NK-92 (cell line): Measurements from ENCODE around the gene TRIM41.
"Not testable (repeated sequence)": the region's sequence is repeated elsewhere in the genome, so short reads cannot be mapped to it uniquely, and the experiment has no call there.

Source experiments
- DNase-seq: peaks from one replicate; lab custom pipeline; 2025; ENCODE audit not compliant: unreplicated experiment; lab: John Stamatoyannopoulos, UW

TRIM41 gene

DNA sequence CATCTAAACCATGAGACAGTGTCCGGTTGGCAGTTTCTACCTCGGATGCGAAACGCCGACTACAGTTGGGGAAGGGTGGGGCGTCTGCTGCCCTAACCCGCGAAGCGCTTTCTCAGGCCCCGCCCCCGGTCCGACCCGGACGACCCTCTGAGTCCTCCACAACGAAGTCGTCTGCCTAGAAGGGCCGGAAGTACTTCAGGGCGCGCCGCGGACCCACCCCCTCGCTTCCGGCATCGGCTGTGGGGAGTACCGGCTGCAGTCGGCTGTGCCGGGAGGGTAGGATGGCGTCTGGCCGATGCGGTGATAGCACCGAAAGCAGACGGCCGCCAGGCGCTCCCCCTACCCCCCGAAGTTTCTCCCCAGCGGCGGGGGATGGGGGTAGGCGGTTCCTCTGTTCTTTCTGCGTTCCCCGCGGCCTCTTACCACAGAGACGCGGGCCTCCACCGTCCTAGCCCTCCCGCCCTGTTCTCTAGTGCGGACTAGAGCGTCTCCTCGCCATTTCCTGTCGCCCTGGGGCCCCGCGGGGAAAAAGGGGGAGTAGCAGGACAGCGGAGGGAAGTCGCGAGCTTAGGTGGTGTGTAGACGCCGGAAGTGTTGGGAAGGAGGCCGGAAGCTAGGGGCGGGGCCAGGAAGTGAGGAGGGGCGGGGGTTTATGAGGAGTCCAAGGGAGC lies at the start of gene TRIM41:
TRIM41 (plus strand) TSS at position 224 of the 671 bp plus-strand sequence. CDS start 719 bp downstream, outside the sequence.
- DNase-seq: no peak

GRCh38 chr5:181173420-181174342 lies 49.4 kb upstream of the TRIM41 start:
- DNase-seq: no peak

- no peak for DNase-seq
These were observed 46.7 kb upstream of the TRIM41 start for GRCh38 chr5:181176254-181176952.

- not testable (repeated sequence) for DNase-seq
These were observed 45.5 kb upstream of the TRIM41 start for GRCh38 chr5:181177559-181177958.

GRCh38 chr5:181181650-181182565 lies 41.2 kb upstream of the TRIM41 start:
- no peak for DNase-seq

DNA sequence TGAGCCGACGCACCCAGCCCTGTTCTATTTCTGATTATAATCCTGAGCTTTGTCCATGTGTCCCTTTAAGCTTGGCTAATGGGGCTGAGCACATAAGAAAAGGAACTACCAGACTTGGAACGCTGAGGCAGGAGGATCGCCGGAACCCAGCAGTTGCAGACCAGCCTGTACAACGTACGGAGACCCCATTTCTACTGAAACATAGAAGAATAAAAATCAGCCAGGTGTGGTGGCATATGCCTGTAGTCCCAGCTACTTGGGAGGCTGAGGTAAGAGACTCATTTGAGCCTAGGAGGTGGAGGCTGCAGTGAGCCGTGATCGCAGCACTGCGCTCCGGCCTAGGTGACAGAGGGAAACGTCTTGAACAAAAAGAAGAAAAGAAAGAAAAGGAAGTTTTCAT lies 40.4 kb upstream of the TRIM41 start:
- no peak for DNase-seq

DNA sequence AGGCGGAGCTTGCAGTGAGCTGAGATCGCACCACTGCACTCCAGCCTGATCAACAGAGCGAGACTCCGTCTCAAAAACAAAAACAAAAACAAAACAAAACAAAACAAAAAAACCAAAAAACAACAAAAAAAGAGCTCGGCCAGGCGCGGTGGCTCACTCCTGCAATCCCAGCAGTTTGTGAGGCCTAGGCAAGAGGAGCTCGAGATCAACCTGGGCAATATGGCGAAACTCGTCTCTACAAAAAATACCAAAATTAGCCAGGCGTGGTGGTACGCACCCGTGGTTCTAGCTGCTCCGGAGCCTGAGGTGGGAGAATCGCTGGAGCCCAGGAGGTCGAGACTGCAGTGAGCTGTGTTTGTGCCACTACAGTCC lies 38.2 kb upstream of the TRIM41 start:
- DNase-seq: no peak

DNA sequence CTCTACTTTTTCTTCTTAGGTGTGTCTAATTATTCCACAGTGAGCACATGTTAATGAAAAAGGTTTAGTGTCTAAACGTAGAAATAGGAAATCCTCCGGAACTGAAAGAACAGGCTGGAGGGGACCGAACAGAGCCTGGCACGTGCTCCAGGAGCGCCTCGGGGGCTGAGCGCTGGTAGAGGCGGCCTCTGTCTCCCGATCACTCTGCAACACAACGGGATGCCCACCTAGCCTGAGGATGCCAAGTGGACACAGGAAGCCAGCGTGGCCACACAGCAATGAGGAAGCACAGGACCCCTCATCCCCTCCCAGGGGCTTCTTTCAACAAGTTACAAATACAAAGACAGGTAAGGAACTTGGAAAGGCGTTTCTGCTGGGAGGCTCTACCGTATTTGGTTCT lies 37.5 kb upstream of the TRIM41 start:
- no peak for DNase-seq

GRCh38 chr5:181186022-181186421 lies 37.1 kb upstream of the TRIM41 start:
- no peak for DNase-seq

DNA sequence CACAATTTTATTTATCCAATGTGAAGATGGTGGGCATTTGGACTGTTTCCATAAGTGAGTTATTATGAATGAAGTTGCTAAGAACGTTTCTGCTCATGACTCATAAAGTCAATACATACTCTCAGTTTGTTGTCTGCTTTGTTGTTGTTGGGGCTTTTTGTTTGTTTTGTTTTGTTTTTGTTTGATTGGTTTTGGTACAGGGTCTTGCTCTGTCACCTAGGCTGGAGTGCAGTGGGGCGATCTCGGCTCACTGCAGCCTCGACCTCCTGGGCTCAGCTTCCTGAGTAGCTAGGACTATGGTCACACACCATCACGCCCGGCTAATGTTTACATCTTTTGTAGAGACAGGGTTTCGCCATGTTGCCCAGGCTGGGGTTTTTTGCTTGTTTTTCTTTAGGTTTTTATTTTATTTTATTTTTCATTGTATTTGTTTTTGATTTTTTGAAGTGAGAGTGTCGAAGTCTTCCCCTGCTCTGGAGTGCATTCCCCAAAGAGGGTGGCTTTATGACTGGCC lies 36.0 kb upstream of the TRIM41 start:
- no peak for DNase-seq

DNA sequence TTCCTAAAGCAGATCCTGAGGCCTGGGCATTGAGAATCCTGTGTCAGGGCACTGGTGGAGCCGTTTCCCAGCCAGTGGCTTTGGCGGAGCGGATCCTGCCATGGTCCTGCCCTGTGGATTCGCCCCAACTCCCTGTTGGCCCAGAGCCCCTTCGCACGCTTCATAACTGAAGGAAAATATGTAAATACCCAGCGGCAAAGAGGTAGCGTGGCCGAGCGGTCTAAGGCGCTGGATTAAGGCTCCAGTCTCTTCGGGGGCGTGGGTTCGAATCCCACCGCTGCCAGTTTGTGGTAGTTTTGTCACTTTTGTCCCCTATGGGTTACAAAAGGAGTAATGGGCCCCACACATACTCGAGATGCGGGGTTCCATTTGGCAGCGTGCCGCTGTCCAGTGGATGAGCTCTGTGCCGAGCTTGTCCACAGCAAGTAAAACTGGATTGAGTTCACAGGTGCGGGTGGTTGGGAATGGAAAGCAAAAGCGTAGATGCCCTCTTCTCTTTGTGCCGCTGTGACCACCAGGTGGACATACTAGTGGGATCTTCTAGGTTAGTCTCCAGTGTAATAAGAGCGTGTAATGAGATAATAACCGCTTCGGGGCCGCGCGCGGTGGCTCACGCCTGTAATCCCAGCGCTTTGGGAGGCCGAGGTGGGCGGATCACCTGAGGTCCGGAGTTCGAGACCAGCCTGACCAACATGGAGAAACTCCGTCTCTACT lies 35.4 kb upstream of the TRIM41 start:
- no peak for DNase-seq

- no peak for DNase-seq
These were observed 34.2 kb upstream of the TRIM41 start for GRCh38 chr5:181188700-181189362.

GRCh38 chr5:181189363-181189961 lies 33.6 kb upstream of the TRIM41 start:
- no peak for DNase-seq

DNA sequence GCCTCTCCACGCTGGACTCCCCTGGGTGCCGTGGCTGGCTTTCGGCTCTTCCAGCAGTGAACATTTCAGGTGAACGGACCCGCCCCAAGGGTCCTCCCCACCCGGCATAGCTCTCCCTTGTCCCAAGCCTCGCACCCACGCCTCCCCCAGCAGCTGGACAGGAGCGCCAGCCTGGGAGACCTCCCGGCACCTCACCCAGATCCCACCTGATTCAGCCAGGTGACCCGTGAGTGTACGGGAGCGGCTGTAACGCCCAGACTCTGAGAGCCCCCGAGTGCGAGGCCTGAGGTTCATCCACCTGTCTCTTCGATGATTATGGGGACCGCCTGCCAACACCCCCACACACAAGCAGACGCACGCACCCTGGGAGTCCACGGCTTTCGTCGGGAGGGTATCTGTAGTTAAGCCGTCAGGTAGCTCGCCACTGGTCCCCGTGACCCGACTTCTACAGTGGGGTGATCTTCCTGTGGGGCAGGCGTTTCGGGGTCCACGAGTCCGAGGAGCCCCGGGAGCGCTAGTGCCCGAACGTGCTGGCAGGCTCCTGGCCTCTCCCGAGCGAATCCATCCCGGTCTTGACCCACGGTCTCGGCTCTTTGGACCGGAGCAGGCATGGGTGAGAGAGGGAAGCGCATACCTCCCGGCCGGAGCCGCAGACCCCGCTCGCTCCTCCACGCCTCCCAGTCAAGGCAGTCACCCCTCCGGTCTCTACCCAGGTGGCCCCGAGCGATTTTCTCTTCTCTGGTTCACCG lies 32.9 kb upstream of the TRIM41 start:
- DNase-seq: no peak

DNA sequence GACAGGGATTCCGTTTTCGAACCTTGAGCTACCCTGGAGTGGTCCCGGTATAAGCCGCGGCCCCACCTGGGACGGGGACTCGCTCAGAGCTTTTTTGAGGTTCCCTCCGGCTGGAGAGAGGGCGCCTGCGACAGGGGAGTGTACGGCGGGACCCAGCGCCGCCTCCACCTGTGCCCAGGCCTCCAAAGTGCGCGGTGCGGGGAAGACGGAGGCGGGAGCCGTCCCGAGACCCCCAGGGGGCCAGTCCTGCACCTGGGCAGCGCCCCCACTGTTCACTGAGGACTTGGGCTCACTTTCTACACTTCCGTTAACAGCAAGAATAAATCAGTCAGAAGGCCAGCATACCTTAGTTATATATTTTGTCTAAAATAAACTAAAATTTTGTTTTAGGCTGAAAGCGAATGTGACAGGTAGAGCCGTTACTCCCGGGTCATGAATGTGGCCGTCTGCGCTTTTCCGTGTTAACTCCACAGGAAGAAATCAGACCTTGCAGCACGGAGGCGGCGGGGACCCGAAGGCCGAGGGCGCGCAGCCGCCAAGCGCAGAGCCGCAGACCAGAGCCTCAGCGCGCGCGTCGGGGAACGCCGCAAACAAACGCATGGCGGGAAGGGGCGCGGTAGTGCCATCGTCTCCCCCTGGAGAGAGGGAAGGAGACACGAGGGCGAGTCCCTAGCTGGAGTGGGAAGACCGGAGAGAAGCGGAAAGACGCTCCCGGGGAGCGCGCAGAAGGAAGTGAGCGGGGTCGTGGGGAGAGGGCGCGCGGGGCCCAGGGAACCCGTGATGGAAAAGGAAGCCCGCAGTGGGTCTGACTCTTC lies 32.2 kb upstream of the TRIM41 start:
- DNase-seq: no peak

GRCh38 chr5:181191526-181192336 lies 31.4 kb upstream of the TRIM41 start:
- no peak for DNase-seq
